Activated CD4-positive, alpha-beta T cell treated with anti-CD3 and anti-CD28 coated beads for 4 hours (primary cell): ENCODE results near the gene MRPL48.
"Not testable (repeated sequence)": the region's sequence is repeated elsewhere in the genome, so short reads cannot be mapped to it uniquely, and the experiment has no call there.

Source experiments
- DNase-seq, 2 donors: peaks; one replicate each; pipeline ENCODE4 v3.0.0-alpha.2; 2020

Gene MRPL48

GRCh38 chr11:73852049-73852448 is 64.4 kb downstream of the MRPL48 start:
- DNase-seq = no peak

- DNase-seq = no peak
Measured at GRCh38 chr11:73854680-73855079, 67.0 kb downstream of the MRPL48 start.

- DNase-seq = no peak
Measured at GRCh38 chr11:73856031-73856567, 68.4 kb downstream of the MRPL48 start.

- DNase-seq = no peak
Measured at GRCh38 chr11:73859671-73860070, 72.0 kb downstream of the MRPL48 start.

- no peak for DNase-seq
Measured at GRCh38 chr11:73860202-73860601, 72.5 kb downstream of the MRPL48 start.

- no peak for DNase-seq
Measured at GRCh38 chr11:73862986-73863385, 75.3 kb downstream of the MRPL48 start.

- no peak for DNase-seq
Measured at GRCh38 chr11:73866095-73866579, 78.5 kb downstream of the MRPL48 start.

- no peak for DNase-seq
Measured at GRCh38 chr11:73866586-73866996, 78.9 kb downstream of the MRPL48 start.

- no peak for DNase-seq
Measured at GRCh38 chr11:73869332-73869949, 81.8 kb downstream of the MRPL48 start.

- DNase-seq = no peak
Measured at GRCh38 chr11:73870261-73870660, 82.6 kb downstream of the MRPL48 start.

GRCh38 chr11:73872749-73873357 is 85.2 kb downstream of the MRPL48 start:
- DNase-seq = no peak

- DNase-seq = no peak
Measured at GRCh38 chr11:73875380-73875779, 87.7 kb downstream of the MRPL48 start.

- no peak for DNase-seq
Measured at GRCh38 chr11:73875840-73876239, 88.2 kb downstream of the MRPL48 start.

GRCh38 chr11:73876424-73877310 is 89.0 kb downstream of the MRPL48 start, which contains the start of the genes COA4 and PAAF1:
TSS of gene COA4 (minus strand) at chr11:73876846. CDS start at chr11:73873378, 3,468 bp downstream.
TSS of gene PAAF1 (plus strand) at chr11:73876999. CDS start at chr11:73877022, 23 bp downstream.
- DNase-seq = peak; percentile 92 to 94

GRCh38 chr11:73878771-73879170 is 91.1 kb downstream of the MRPL48 start:
- DNase-seq = no peak

- DNase-seq = not testable (repeated sequence)
Measured at GRCh38 chr11:73880449-73880848, 92.8 kb downstream of the MRPL48 start.

GRCh38 chr11:73883856-73884255 is 96.2 kb downstream of the MRPL48 start:
- no peak for DNase-seq

- DNase-seq = no peak
Measured at GRCh38 chr11:73888244-73888643, 100.6 kb downstream of the MRPL48 start.

GRCh38 chr11:73889019-73889418 is 101.3 kb downstream of the MRPL48 start:
- no peak for DNase-seq

GRCh38 chr11:73889536-73889935 is 101.9 kb downstream of the MRPL48 start:
- no peak for DNase-seq

GRCh38 chr11:73893041-73893440 is 105.4 kb downstream of the MRPL48 start:
- DNase-seq = no peak

GRCh38 chr11:73894725-73895335 is 107.2 kb downstream of the MRPL48 start:
- DNase-seq = no peak

GRCh38 chr11:73902303-73902702 is 114.6 kb downstream of the MRPL48 start:
- no peak for DNase-seq
